GM21381 (cell line): ENCODE measurements around the gene NKD1.

Experiments
- ATAC-seq: cut with Tn5 transposase; IDR thresholded peaks from one replicate; pipeline ENCODE4 v1.9.1; 2021; ENCODE audit warnings: mild to moderate bottlenecking, moderate library complexity; ENCODE audit not compliant: unreplicated experiment

The NKD1 gene

DNA sequence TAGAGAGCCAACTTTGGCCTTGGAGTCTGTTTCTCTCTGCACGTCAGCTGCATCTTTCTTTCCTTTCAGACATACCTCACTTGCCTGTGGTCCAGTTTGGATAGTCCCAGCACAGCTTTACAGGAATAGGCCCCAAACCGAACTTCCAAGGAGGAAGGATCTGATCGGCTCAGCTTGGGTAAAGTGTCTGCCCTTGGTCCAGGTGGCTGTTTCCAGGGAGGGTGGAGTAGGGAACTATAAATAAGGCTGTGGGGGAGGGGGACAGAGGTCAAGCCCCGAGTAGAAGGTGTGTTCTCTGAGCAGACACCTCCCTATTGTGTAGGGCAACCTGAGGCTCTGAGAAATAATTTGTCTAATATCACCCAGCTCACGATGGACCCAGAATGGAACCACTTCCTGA lies 29.2 kb upstream of the NKD1 start:
- ATAC-seq = no peak

DNA sequence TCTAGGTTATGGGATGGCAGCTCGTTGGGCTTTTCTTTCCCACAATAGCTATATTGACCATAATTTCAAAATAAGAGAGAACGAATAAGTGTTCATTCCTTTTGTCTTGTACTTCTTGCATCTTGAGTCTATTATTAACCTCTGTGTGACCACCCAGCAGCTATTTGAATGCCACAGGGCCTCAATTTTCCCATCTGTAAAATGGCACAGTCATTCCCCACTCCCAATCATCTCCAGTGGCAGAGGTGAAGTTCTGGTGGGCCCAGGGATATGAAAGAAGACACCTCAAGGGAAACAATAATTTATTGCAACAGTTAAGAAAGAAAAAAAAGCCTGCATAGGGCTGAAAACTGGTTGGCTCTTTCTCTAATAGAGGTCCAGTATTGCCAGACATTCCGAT lies 28.6 kb upstream of the NKD1 start:
- no peak for ATAC-seq

DNA sequence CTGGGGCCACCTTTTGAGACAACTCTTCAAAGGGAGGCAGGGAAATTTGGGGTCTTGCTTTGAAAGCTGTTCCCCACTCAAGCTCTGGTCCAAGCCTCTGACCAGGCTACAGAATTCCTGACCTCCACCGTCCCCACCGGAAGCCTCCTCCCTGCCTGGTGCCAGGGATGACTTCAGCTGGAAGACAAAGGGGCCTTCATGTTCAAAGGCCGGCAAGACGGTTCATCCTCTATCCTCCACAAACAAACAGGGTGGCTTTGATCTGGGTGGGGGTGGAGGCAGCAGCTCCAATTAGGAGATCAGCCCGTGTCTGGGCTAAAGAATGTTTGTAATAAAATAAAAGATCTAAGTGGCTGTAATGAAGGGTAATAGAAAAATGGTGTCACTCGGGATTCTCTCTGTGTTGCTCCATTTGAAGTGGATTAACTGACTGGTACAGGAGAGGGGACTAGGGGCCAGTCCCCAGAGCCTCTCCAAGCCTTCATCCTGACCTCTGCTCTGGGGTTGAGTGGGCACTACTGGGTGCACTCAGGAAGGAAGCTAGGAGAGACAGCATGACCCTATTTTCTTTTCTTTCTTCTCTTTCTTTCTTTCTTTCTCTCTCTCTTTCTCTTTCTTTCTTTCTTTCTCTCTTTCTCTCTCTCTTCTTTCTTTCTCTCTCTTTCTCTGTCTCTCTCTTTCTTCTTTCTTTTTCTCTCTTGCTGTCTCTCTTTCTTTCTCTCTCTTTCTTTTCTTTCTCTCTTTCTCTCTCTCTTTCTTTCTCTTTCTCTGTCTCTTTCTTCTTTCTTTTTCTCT lies 27.5 kb upstream of the NKD1 start:
- no peak for ATAC-seq

DNA sequence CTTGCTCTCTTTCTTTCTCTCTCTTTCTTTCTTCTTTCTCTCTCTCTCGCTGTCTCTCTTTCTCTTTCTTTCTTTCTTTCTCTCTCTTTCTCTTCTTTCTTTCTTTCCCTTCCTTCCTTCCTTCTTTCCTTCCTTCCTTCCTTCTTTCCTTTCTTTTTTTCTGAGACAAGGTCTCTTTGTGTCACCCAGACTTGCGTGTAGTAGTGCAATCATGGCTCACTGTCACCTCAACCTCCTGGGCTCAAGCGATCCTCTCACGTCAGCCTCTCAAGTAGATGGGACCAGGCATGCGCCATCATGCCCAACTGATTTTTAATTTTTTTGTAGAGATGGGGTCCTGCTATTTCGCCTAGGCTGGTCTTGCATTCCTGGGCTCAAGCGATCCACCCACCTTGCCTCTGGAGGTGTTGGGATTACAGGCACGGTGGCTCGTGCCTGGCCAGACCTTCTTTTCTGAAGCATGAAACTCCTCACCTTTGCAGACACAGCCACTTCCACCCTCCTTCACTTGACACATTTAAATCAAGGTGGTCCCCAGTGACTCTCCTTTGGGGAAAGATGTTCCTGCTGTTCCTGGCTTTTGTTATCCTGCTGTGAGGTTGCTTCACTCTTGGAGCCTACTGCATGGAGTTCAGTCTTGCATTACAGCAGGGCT lies 26.8 kb upstream of the NKD1 start:
- ATAC-seq = no peak

DNA sequence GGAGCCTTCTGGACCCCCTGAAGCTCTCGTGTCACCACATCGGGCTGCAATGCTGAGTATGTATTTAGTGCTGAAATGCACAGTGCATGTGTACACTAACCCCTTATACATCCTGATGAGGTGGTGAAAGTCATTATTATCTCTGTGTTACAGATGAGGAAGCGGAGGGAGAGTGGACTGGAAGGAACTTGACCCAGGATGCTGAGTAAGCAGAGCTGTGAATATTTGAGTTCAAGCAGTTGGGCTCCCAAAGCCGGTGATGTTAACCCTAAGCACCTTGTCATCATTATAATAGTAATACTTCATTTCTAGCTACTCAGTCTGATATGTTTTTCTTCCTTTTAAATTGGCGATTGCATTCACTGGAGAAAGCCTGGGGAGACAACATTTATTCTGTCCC lies 25.9 kb upstream of the NKD1 start:
- ATAC-seq = no peak

DNA sequence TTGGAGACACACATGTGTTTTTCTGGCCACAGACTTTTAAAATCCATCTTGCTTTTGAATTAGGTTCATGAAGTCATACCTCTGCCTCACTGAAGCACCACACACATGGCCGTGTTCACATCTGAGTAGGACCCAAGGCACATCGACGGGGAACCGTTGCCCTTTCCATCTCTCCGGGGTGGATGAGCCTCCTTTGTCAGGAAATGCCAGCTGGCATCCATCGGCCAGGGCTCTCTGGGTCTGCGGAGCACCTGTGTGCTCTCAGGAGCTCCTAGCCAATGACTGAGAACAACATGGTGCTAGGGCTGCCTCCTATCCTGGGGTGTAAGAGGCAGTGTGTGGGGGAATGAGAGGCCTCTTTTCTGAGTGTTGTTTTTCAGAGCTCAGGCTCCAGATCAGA lies 24.5 kb upstream of the NKD1 start:
- ATAC-seq = no peak

DNA sequence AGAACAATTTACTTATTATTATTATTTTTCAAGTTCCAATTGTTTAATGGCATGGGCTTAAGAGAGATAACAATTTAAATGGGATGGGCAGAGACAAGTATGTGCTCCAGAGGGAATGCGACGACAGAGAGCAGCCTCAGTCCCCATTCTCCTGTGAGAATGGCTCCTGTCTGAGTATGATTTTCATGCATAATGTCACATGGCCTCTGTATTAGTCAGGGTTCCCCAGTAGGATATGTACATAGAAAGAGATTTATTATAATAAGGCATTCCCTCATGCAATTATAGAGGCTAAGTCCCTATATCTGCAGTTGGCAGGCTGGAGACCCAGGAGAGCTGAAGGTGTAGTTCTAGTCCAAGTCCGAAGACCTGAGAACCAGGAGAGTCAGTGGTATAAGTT lies 22.9 kb upstream of the NKD1 start:
- ATAC-seq = no peak

DNA sequence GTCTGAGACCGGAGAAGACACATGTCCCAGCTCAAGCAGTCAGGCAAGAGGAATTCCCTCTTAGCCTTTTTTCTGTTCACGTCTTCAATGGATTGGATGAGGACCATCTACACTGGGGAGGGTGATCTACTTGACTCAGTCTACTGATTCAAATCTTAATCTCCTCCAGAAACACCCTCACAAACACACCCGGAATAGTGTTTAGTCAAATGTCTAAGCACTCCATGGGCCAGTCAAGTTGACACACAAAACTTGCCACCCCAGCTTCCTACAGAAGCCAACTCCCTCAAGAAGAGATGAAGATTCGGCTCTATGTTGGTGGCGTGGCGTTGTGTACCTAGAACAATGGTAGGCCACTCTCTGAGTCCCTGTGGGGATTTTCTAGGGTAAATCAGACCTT lies 22.5 kb upstream of the NKD1 start:
- ATAC-seq = no peak

DNA sequence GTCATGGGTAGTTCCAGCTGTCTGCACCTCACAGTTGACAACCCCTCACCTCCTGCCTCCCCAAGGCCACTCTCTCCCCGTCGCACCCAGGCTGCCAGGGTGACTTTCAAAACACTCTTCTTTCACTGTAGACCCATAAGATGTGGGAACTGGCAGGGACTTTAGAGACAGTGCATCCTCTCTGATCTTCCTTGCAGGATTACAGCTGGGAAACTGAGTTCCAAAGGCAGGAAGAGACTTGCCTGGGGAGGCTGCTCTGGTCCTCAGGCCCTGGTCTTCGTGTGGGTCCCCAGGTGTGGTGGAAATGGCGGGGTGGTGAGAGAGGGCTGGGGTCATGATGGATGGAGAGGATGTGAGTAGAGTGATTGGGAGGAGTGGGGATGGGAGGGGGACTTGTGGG lies 21.9 kb upstream of the NKD1 start:
- ATAC-seq = no peak

DNA sequence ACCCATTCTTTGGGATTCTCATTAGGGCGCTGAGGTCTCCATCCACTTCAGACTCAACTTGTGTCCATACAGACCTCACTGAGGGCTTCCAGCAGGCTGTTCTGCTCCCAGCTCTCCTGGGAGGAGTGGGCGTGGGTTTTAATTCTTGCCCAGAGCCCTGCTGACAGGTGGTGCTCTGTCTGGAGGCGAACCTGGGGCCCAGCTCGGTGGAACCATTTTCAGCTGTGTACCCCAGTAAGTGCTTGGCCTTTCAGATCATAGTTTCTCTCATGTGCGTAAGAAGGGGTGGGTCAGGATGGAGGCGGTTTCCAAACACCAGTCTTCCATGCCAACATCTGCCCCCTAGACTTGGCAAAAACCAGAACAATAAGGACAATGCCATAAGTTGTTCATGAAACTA lies 21.4 kb upstream of the NKD1 start:
- no peak for ATAC-seq

DNA sequence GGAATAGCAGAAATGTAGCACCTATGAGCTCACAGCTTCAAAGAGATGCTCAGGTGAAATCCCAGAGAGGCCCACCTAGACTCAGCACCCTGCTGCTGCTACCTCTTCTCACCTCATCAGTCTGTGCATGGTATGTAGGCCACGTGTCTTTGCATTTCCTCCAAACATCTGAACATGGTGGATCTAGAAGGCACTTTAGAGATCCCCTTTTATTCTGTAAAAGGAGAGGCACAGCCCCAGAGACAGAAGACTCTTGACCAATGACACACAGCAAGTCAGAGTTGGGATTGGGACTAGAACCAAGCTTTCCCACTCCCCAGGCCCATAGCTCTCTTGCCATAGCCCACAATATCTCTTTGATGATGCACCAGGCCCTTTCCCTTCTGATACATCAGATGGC lies 19.4 kb upstream of the NKD1 start:
- ATAC-seq = no peak

DNA sequence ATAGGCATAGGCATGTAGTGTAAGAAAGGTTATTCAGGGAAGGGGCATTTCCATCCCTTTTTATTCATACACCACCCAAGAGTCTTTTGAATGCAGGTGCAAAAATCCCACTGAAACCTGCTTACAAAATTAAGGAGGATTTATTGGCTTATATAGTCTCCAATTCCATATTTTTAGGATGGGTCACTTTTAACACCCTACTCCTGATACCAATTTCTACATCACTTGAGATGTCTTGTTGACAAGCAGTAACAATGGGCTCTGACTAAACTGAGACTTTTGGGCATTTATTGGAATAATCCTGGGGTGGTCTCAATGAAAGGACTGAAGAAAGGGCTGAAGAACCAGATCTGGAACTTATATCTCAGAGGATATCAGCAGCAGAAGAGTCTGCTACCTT lies 18.9 kb upstream of the NKD1 start:
- ATAC-seq = no peak

DNA sequence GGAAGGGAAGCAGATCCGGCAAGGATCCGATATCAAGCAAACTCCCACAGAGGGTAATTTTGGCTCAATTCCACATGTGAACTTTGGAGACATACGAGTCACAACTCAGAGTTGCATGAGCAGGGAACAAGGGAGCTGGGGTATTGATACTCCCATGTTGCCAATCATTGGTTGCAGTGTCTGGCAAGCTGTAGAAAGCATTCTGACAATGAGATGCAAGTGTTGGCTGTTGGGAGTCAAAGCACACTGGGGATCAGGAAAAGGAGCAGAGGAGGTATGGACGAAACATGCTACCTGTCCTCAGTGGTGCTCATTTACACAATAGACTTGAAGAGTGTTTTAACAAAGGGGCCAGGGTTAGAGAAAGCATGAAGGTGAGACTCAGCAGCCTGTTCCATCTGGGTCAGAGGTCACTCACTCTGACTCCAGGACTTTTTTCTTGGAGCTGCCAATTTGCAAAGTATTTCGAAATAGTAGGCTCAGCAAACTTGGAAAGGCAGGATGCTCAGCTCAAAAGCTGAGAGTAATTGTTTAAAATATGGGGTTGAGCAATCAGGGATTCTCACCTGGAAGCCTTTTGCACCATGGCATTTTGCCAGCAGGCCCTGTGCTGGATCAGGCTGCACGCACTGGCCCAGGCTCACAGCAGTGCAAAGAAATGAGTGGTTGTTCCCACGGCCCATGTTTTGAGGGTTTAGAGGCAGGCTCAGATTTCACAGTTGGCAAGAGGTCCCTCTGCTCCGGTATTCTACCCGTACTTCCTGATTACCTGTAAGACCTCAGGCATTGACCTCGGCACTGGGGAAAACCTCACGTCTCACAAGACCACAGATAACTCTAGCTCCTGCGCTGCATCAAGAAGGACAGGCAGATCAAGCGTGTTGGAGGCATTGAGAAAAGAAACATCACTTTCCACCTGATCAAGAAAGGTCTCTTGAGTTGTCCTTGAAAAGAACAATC lies 17.6 kb upstream of the NKD1 start:
- ATAC-seq = no peak

DNA sequence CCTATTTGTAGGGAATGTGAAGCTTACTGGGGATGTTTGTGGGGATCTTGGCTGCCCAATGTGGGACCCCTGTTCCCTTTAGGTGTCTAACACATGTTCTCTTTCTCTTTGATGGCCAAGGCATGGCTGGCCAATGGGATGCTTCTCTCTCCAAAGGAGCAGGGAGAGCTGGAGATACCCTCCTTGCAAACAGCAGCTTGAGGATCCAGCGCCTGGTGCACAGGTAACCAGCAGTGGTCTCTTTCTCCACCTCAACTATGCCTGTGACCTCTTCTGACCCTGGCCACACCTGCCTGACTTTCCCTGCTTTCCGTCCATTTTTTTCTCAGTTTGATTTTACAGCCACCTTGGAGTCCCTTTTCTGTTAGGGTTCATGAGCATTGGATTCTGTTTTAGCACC lies 16.8 kb upstream of the NKD1 start:
- no peak for ATAC-seq

DNA sequence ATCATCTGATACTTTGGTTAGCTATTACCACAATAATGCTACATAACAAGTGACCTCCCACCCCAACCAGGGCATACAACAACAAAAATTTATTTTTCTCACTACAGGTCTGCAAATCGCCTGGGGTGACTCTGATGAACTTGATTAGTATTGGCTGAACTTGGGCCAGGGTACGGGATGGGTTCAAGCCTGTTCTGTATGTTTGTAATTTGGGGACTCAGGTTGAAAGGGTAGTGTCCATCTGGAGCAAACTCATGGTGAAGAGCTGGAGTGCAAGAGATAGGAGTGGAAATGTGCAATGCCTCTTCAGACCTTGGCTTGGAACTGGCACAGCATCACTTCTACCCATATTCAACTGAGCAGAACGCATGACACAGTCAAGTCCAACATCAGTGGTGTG lies 16.3 kb upstream of the NKD1 start:
- ATAC-seq = no peak

DNA sequence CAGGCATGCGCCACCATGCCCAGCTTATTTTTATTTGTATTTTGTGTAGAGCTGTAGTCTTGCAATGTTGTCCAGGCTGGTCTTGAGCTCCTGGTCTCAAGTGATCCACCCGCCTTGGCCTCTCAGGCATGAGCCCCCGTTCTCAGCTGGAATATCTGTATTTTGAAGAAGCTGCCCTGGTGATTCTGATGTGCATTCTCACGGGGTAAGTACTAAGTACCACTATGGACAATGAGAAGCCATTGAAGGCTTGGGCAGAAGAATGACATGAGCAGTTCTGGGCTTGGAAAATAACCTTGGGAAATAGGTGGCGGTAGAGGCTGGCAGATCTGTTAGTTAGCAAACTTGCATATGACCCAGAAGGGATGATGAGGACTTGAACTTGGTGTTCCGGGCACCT lies 15.6 kb upstream of the NKD1 start:
- ATAC-seq = no peak

DNA sequence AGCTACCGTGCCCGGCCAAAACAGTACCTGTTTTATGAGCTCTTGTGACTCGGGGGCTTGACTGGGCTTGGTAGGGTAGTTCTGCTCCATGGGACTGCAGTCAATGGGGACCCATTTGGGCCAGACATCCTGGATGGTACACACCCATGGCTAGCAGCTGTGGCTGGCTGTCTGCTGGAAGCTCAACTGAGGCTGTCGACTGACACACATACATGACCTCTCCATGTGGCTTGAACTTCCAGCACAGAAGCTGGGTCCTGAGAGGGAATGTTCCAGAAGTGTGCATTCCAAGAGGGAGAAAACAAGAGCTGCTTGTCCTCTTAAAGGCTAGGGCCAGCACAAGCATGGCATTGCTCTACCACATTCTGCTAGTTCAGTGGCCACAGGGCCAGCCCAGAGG lies 14.9 kb upstream of the NKD1 start:
- ATAC-seq = no peak

DNA sequence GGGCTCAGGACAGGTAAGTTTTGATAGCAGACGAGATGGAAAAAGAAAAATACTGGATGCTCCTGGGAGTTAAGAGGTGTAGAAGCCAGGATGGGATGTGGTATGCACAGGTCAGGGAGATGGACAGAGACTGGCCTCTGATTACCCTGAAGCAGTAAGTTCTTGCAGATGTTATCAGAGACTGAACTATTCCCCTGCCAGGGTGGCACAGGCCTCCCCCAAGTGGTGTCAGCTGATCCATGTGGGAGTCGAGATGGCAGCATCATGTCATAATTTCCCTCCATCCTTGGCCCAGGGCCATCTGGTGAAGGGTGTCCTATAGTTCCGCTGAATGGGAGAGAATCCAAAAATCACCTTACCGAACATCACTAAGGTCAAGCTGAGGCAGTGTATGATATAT lies 14.1 kb upstream of the NKD1 start:
- ATAC-seq = no peak

DNA sequence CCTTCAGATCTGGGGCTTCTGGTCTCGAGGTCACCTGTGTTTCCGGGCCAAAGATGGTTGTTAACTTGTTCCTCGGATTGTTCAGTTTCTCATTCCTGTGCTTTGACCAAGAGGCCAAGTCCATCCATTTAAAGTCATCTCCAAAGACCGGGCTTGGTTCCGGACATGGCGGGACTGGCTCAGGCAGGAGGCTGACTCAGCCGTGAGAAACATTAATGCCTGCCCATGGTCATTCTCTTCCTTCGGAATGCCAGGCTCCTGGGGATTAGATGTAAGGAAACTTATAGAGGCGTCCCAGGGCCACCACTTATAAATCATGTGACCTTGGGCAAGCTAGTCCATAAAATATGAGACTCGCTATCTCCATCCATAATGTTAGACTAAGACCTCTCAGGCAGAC lies 13.6 kb upstream of the NKD1 start:
- ATAC-seq = no peak

DNA sequence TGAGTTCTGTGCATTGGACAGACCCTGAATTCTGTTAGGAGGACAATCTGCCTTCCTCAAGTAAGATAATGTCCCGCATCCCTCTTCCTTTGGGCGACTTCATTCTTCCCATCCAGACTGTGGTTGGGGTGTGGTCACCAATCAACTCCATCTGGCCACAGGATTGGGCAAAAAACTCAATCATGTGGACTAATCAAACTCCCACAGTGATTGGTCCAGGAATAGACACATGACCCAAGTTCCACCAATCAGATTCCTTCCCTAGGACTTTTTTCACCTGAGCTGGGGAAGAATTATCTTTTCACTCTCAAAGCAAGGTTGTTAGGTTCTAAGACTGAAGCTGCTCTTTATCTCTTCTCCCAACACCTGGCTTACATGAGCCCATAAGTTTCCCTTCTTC lies 13.2 kb upstream of the NKD1 start:
- no peak for ATAC-seq

DNA sequence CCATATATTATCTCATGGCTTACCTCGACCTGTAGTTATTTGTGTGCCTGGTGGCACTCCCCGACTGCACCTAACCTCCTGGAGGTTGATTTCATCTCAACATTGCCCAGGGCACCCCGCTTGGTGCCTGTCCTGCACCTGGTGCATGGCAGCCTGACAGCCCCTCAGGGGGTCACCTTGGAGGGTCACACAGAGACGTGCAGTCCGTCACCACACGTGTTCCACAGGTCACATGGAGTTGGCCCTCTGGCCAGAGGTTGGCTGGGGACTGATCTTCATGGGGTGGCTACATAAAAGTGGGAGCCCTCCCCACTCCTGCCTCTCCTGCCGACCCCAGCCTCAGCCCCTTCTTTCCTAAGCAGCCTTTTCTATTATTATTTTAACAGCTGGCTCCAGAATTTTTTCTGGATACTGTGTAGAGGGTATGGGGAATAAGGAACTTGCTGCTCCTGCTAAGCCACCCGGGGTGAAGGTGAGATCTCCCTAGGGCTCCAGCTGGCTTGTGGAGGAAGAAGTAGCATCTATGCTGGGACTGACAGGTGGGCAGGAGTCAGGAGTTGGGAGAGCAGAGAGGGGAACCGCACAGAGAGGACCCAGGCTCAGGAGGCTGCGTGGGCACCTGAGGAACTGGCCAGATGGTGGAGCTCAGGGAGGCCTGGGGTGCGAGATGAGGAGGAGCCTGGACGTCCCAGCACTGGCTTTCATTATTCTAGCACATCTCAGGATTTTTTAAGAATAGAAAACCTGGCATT lies 12.5 kb upstream of the NKD1 start:
- ATAC-seq = no peak
